Breast epithelium (tissue), 3 donors: ENCODE data around the gene BTRC.

Source experiments
- POLR2A ChIP-seq: fragments of 450-650 bp; IDR thresholded peaks from one replicate; pipeline ENCODE4 v1.6.1; 2016; ENCODE audit warnings: antibody characterized with exemption, mild to moderate bottlenecking, moderate library complexity
- POLR2AphosphoS5 ChIP-seq, 3 donors: sonication (generic); formaldehyde crosslinking; IDR thresholded peaks; one replicate each; pipeline ENCODE4 v1.6.1; 2017; ENCODE audit warnings: antibody characterized with exemption in 3 of 3
- TF ChIP-seq, protein P1 (sequence below), 3 donors: fragments of 450-650 bp; IDR thresholded peaks; one replicate each; pipeline ENCODE4 v1.5.1; 2016 to 2017; ENCODE audit warnings: antibody characterized with exemption in 3 of 3, mild to moderate bottlenecking in 3 of 3, moderate library complexity in 3 of 3

GRCh38 chr10:101446947-101447346 lies 93.0 kb downstream of the BTRC start:
- TF ChIP-seq POLR2AphosphoS5 (IDR thresholded peaks at IDR 0.05) (no peak), POLR2A (no peak)
- TF ChIP-seq, protein P1, sequence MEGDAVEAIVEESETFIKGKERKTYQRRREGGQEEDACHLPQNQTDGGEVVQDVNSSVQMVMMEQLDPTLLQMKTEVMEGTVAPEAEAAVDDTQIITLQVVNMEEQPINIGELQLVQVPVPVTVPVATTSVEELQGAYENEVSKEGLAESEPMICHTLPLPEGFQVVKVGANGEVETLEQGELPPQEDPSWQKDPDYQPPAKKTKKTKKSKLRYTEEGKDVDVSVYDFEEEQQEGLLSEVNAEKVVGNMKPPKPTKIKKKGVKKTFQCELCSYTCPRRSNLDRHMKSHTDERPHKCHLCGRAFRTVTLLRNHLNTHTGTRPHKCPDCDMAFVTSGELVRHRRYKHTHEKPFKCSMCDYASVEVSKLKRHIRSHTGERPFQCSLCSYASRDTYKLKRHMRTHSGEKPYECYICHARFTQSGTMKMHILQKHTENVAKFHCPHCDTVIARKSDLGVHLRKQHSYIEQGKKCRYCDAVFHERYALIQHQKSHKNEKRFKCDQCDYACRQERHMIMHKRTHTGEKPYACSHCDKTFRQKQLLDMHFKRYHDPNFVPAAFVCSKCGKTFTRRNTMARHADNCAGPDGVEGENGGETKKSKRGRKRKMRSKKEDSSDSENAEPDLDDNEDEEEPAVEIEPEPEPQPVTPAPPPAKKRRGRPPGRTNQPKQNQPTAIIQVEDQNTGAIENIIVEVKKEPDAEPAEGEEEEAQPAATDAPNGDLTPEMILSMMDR (IDR thresholded peaks at IDR 0.05), result no peak
